ENCODE data around the gene OTUD3.

OTUD3 gene

GRCh38 chr1:19918057-19918456 lies 35.9 kb downstream of the OTUD3 start:
- no peak overlapping the region for H3K4me3 ChIP-seq (ENCODE audit: low read depth, low read length)
- TF ChIP-seq CTCF (IDR thresholded peaks at IDR 0.05; ENCODE audit: control insufficient read depth, extremely low read depth, insufficient read depth) = peak; percentile 66
- peak; percentile 37 for DNase-seq (ENCODE audit: low read depth)

GRCh38 chr1:19920132-19920710 lies 38.0 kb downstream of the OTUD3 start:
- TF ChIP-seq CTCF (IDR thresholded peaks at IDR 0.05; ENCODE audit: control insufficient read depth, extremely low read depth, insufficient read depth) = no peak
- no peak overlapping the region for H3K4me3 ChIP-seq (ENCODE audit: low read depth, low read length)
- DNase-seq (ENCODE audit: low read depth) = no peak

GRCh38 chr1:19921310-19921709 lies 39.1 kb downstream of the OTUD3 start:
- DNase-seq (ENCODE audit: low read depth) = peak; percentile 11
- no peak overlapping the region for H3K4me3 ChIP-seq (ENCODE audit: low read depth, low read length)
- no peak for TF ChIP-seq CTCF (IDR thresholded peaks at IDR 0.05; ENCODE audit: control insufficient read depth, extremely low read depth, insufficient read depth)

GRCh38 chr1:19922015-19922688 lies 40.0 kb downstream of the OTUD3 start:
- H3K4me3 ChIP-seq (ENCODE audit: low read depth, low read length) = no peak overlapping the region
- TF ChIP-seq CTCF (IDR thresholded peaks at IDR 0.05; ENCODE audit: control insufficient read depth, extremely low read depth, insufficient read depth) = no peak
- DNase-seq (ENCODE audit: low read depth) = no peak

GRCh38 chr1:19923137-19923952 lies 41.1 kb downstream of the OTUD3 start, which contains the start of gene PLA2G2E:
Gene PLA2G2E, minus strand, starts transcription at chr1:19923617. Its CDS starts 58 bp downstream, at chr1:19923559.
- DNase-seq (ENCODE audit: low read depth) = no peak
- no peak for TF ChIP-seq CTCF (IDR thresholded peaks at IDR 0.05; ENCODE audit: control insufficient read depth, extremely low read depth, insufficient read depth)
- no peak within 1 kb of the TSS for H3K4me3 ChIP-seq (ENCODE audit: low read depth, low read length)

GRCh38 chr1:19923953-19924346 lies 41.8 kb downstream of the OTUD3 start:
- no peak for DNase-seq (ENCODE audit: low read depth)
- no peak for TF ChIP-seq CTCF (IDR thresholded peaks at IDR 0.05; ENCODE audit: control insufficient read depth, extremely low read depth, insufficient read depth)
- no peak overlapping the region for H3K4me3 ChIP-seq (ENCODE audit: low read depth, low read length)
